K562 (cell line): ENCODE data around the gene TANC1.

ENCODE experiments used
- ARHGAP35 ChIP-seq: fragments of 450-650 bp; IDR thresholded peaks from 2 replicates; pipeline ENCODE4 v1.6.1; 2018; ENCODE audit not compliant: partially characterized antibody
- ATF1 ChIP-seq, 2 experiments: fragments of 450-650 bp in 1 of 2; IDR thresholded peaks; 2 replicates each; pipeline ENCODE4 v1.6.1; 2016; ENCODE audit warnings: missing compliant biosample characterization in 1 of 2, missing genetic modification characterization in 1 of 2
- BRD9 ChIP-seq: fragments of 450-650 bp; IDR thresholded peaks from 2 replicates; pipeline ENCODE4 v1.6.1; 2018; ENCODE audit warnings: low read depth; ENCODE audit not compliant: partially characterized antibody
- CHCHD3 ChIP-seq: fragments of 250-450 bp; sonication (Bioruptor Pico); IDR thresholded peaks from 2 replicates; pipeline ENCODE4 v2.1.2; 2022; ENCODE audit warnings: mild to moderate bottlenecking
- CREB1 ChIP-seq, 2 experiments: sonication (generic) in 1 of 2; formaldehyde crosslinking in 1 of 2; IDR thresholded peaks; 2 replicates each; pipeline versions ENCODE4 v1.6.1 to v1.8.0; 2012 to 2022; ENCODE audit warnings: inconsistent platforms in 1 of 2, mild to moderate bottlenecking in 1 of 2, missing genetic modification reagents in 1 of 2, moderate library complexity in 1 of 2
- CTCF ChIP-seq, 3 experiments: IDR thresholded peaks in 2 of 3; conservative IDR thresholded peaks in 1 of 3; 2 replicates each; pipeline ENCODE4 v1.5.1; 2011 to 2012; ENCODE audit warnings: low read length in 3 of 3, mild to moderate bottlenecking in 3 of 3, control low read depth in 2 of 3, improper control_type of control experiment in 1 of 3, inconsistent platforms in 1 of 3, low read depth in 1 of 3, mixed read lengths in 1 of 3, moderate library complexity in 1 of 3; ENCODE audit not compliant: insufficient read depth in 2 of 3
- EP300 ChIP-seq: IDR thresholded peaks from 2 replicates; pipeline ENCODE4 v1.6.1; 2012; ENCODE audit warnings: low read length, improper control_type of control experiment
- ETV1 ChIP-seq: fragments of 450-650 bp; conservative IDR thresholded peaks from 2 replicates; pipeline ENCODE4 v1.6.1; 2016; ENCODE audit warnings: missing genetic modification characterization, control low read depth, low read depth, missing compliant biosample characterization
- FOS ChIP-seq: IDR thresholded peaks from 3 replicates; pipeline ENCODE4 v1.6.1; 2011; ENCODE audit not compliant: insufficient read length; ENCODE audit errors: extremely low read depth
- HIVEP1 ChIP-seq: fragments of 250-450 bp; sonication (Bioruptor Pico); IDR thresholded peaks from 2 replicates; pipeline ENCODE4 v1.4.0; 2020; ENCODE audit warnings: mild to moderate bottlenecking
- RERE ChIP-seq: sonication (generic); formaldehyde crosslinking; IDR thresholded peaks from 2 replicates; pipeline ENCODE4 v1.8.0; 2023; ENCODE audit warnings: missing genetic modification reagents, mild to moderate bottlenecking, borderline replicate concordance
- TAF1 ChIP-seq: IDR thresholded peaks from 2 replicates; pipeline ENCODE4 v1.6.1; 2011; ENCODE audit warnings: mild to moderate bottlenecking, low read length, moderate library complexity; ENCODE audit not compliant: insufficient read depth, control insufficient read depth, severe bottlenecking; ENCODE audit errors: extremely low read depth
- ZBTB8A ChIP-seq: fragments of 450-650 bp; IDR thresholded peaks from 2 replicates; pipeline ENCODE4 v1.6.1; 2018; ENCODE audit warnings: mild to moderate bottlenecking, moderate library complexity; ENCODE audit not compliant: partially characterized antibody
- ZNF274 ChIP-seq: IDR thresholded peaks from 2 replicates; pipeline ENCODE4 v1.6.1; 2011; ENCODE audit warnings: low read depth, mild to moderate bottlenecking, low read length, moderate library complexity, borderline replicate concordance

GRCh38 chr2:158935617-158936016, 32.8 kb upstream of the TANC1 start:
- TF ChIP-seq ARHGAP35: no peak
- no peak for TF ChIP-seq FOS
- TF ChIP-seq ZNF274: no peak
- no peak for TF ChIP-seq TAF1
- TF ChIP-seq HIVEP1 (CRISPR knock-in tag): no peak
- TF ChIP-seq CTCF (IDR thresholded peaks at IDR 0.05 in 2 of 3, conservative IDR thresholded peaks at IDR 0.05 in 1 of 3; ENCODE audit: insufficient read depth in 2 of 3, low read depth in 1 of 3, low read length in 3 of 3): no peak
- no peak for TF ChIP-seq RERE (CRISPR knock-in tag)
- no peak for TF ChIP-seq ETV1 (tag)
- TF ChIP-seq CHCHD3 (CRISPR knock-in tag): no peak
- TF ChIP-seq ZBTB8A: no peak
- TF ChIP-seq ATF1 (CRISPR knock-in tag; IDR thresholded peaks at IDR 0.05): no peak
- no peak for TF ChIP-seq ATF1 (tag; IDR thresholded peaks at IDR 0.05)
- TF ChIP-seq EP300: no peak
- TF ChIP-seq BRD9: no peak
- no peak for TF ChIP-seq CREB1 (IDR thresholded peaks at IDR 0.05)
- no peak for TF ChIP-seq CREB1 (CRISPR knock-in tag; IDR thresholded peaks at IDR 0.05)
